Right hindlimb (tissue), 1 donor: ENCODE results near the gene STRIP1.
"Not testable (repeated sequence)": the region's sequence is repeated elsewhere in the genome, so short reads cannot be mapped to it uniquely, and the experiment has no call there.

Source experiments
- DNase-seq: peaks from one replicate; pipeline ENCODE4 v3.0.0-alpha.2; 2018

The STRIP1 gene

GRCh38 chr1:110011527-110012041, 22.8 kb upstream of the STRIP1 start:
- no peak for DNase-seq

DNA sequence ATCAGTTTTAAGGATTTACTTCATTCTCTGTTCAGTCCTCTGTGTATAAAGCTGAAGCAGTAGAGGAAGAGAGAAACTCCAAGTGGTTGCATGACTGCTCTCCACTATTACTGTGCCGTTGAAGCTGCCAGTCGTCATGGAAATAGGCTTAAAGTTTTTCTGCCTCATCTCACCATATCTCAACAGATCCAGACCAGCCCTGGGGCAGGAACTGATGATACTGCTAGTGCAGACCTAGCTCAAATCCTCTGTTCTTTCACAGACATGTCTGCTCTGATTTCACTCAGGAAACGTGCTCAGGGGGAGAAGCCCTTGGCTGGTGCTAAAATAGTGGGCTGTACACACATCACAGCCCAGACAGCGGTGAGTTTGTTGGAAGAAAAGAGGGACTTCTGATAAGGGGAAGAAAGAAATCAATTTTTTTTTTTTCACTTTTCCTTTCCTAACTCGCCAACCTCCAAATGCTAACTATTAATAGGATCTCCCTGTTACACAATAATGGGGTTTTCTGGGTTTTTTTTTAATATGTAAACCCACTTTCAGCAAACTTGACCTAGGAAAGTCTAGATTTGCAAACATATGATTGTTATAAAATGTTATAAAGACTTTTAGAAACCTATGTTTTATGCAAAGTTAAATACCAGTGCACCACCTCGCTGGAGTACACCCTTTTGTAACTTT, 22.2 kb upstream of the STRIP1 start:
- DNase-seq: no peak

DNA sequence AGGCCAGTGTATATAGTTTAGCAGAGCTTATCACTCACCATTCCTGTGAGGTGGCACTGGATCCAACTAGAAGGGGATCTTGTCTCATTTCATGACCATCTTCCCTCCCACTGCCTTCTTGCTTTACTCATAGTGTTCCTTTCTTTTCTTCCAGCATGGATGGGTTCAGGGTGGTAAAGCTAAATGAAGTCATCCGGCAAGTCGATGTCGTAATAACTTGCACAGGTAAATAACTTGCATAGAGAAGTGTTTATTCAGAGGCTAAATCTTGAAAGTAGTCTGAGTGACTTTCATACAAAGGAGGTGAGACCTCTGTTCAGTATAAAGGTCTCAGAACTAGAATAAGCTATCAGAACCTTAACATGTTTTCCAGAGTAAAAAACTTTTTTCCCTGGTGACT, 16.6 kb upstream of the STRIP1 start:
- no peak for DNase-seq

- no peak for DNase-seq
These were observed 16.0 kb upstream of the STRIP1 start for GRCh38 chr1:110018396-110018795.

GRCh38 chr1:110019770-110020169, 14.7 kb upstream of the STRIP1 start:
- DNase-seq: no peak

GRCh38 chr1:110021285-110021684, 13.1 kb upstream of the STRIP1 start:
- DNase-seq: no peak

- DNase-seq: no peak
These were observed 9.8 kb upstream of the STRIP1 start for GRCh38 chr1:110024613-110025012.

- DNase-seq: not testable (repeated sequence)
These were observed 3.7 kb upstream of the STRIP1 start for GRCh38 chr1:110030687-110031086.

- DNase-seq: no peak
These were observed 2.1 kb upstream of the STRIP1 start for GRCh38 chr1:110032327-110032726.

DNA sequence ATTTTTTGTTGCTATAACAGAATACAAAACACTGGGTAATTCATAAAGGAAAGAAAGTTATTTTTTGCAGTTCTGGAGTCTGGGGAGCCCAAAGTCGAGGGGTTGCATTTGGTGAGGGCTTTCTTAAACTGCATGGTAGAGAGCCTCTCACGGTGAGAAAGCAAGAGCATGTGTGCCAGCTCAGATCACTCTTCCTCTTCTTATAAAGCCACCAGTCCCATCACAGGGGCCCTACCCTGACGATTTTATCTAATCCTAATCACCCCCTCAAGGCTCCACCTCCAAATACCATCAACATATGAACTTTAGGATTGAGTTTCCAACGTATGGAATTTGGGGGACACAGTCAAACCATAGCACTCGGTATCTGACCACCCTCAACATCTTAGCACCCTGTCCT, 1.0 kb upstream of the STRIP1 start:
- DNase-seq: no peak

DNA sequence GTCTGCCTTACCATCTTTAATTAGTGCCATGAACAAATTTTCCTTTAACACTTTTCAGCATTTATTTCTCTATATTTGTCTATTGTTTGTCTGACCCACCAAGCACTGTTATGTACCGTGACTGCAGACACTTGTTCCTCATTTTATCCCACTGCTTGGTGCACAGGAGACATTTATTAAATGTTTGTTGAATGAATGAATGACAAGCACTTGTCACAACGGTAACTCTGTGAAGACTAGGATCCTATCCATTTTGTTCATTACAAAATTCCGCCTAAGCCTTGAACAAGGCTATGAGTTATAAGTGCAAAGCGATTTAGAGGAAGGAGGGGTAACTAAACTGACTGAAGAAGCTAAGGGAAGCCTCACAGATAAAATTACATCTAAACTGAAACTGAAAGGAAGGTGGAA, 379 bp upstream of the STRIP1 start:
- no peak for DNase-seq

DNA sequence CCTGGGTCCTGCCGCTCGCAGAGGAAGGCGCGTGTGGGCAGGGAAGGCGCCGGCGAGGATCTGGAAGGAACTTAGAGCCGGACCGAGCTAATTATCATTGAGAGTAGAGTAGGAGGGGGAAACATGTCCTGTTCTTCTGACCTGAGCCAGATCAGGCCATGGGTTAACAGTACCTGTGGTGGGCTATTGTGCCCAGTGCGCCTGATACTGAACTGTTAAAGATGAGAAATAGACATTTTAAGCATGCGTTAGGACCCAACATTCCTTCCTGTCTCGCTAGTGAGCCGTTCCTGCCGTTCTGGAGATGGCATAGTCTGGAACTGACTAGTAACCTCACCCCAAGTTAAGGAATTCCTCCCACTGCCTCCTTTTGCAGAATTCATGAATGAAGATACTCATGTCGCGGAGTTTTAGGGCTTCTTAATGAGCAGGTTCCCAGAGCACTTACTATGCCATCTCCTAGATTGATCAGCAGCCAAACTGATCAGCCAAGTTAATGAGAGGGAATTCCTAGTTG, 870 bp downstream of the STRIP1 start:
- no peak for DNase-seq

GRCh38 chr1:110038271-110038670, 3.8 kb downstream of the STRIP1 start:
- DNase-seq: no peak

GRCh38 chr1:110039641-110040040, 5.2 kb downstream of the STRIP1 start:
- DNase-seq: no peak

- no peak for DNase-seq
These were observed 6.1 kb downstream of the STRIP1 start for GRCh38 chr1:110040548-110040947.

DNA sequence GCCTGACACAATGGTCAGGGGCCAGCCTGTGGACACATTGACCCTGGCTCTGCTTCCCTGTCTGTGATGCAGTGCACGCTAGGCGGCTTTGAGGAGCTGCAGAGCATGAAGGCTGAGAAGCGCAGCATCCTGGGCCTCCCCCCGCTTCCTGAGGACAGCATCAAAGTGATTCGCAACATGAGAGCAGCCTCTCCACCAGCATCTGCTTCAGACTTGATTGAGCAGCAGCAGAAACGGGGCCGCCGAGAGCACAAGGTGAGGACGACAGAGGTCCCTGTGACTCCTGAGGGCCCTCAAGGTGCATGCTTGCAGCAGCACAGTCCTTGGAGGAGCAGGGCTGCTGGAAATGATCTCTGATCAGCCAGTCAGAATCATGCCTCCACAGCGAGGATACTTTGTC, 8.6 kb downstream of the STRIP1 start:
- DNase-seq: no peak

GRCh38 chr1:110047463-110047862, 13.0 kb downstream of the STRIP1 start:
- DNase-seq: no peak

GRCh38 chr1:110048240-110048639, 13.8 kb downstream of the STRIP1 start:
- no peak for DNase-seq

GRCh38 chr1:110048923-110049601, 14.6 kb downstream of the STRIP1 start:
- DNase-seq: no peak

- no peak for DNase-seq
These were observed 15.6 kb downstream of the STRIP1 start for GRCh38 chr1:110049801-110050601.

GRCh38 chr1:110050602-110051261, 16.3 kb downstream of the STRIP1 start:
- no peak for DNase-seq

- DNase-seq: no peak
These were observed 16.8 kb downstream of the STRIP1 start for GRCh38 chr1:110051262-110051648.
